IMR-90 (cell line): Measurements from ENCODE around the gene IL17F. TPM values are rescaled to one million over a fixed set of nuclear protein-coding genes. Genes with fewer than 3 reads are reported as not detected.

Experiments used
- ATAC-seq: fragments of 200-7000 bp; cut with Tn5 transposase; 2 replicates; pipeline ENCODE4 v1.9.1; 2020; ENCODE audit warnings: low read depth, mild to moderate bottlenecking, moderate library complexity
- BruUV-seq: library from RNA; stranded (reverse); fragments of 400-500 nt; replicated peaks from 2 replicates; lab custom pipeline; 2021; lab: Mats Ljungman, UMichigan
- CTCF ChIA-PET: fragments of 300-600 bp; formaldehyde crosslinking; extraction: SDS; loops from one replicate; lab custom pipeline; 2021; ENCODE audit warnings: antibody characterized with exemption; lab: Yijun Ruan, JAX
- POLR2A ChIA-PET: fragments of 300-600 bp; sonication (Branson Sonifier 250); formaldehyde crosslinking; loops from one replicate; lab custom pipeline; 2022; ENCODE audit warnings: antibody characterized with exemption; ENCODE audit not compliant: unreplicated experiment; lab: Charles Lee
- DNase-seq: peaks from one replicate; pipeline ENCODE4 v3.0.0; 2013
- H2AFZ ChIP-seq: replicated peaks from 2 replicates; pipeline ENCODE3; 2013; ENCODE audit warnings: low read length, mild to moderate bottlenecking; ENCODE audit not compliant: poor library complexity
- H2AK5ac ChIP-seq: 2 replicates; pipeline ENCODE4 v1.6.1; 2013; ENCODE audit warnings: low read depth, low read length, inconsistent platforms
- H2AK9ac ChIP-seq: replicated peaks from 2 replicates; pipeline ENCODE3; 2013; ENCODE audit warnings: mild to moderate bottlenecking, low read depth, low read length, moderate library complexity; ENCODE audit not compliant: poor library complexity
- H2BK120ac ChIP-seq: 2 replicates; pipeline ENCODE4 v1.6.1; 2013; ENCODE audit warnings: low read depth, low read length, inconsistent platforms
- H2BK15ac ChIP-seq: 3 replicates; pipeline ENCODE4 v1.6.1; 2013; ENCODE audit warnings: low read depth, low read length, inconsistent platforms
- H2BK20ac ChIP-seq: 2 replicates; pipeline ENCODE4 v1.6.1; 2013; ENCODE audit warnings: low read depth, mild to moderate bottlenecking, inconsistent platforms, low read length, moderate library complexity
- H2BK5ac ChIP-seq: 2 replicates; pipeline ENCODE4 v1.6.1; 2013; ENCODE audit warnings: mild to moderate bottlenecking, low read depth, low read length, inconsistent platforms; ENCODE audit not compliant: poor library complexity, severe bottlenecking
- H3K14ac ChIP-seq: replicated peaks from 2 replicates; pipeline ENCODE4 v1.6.1; 2013; ENCODE audit warnings: low read depth, low read length, inconsistent platforms
- H3K18ac ChIP-seq: 2 replicates; pipeline ENCODE4 v1.6.1; 2013; ENCODE audit warnings: low read depth, low read length, control low read depth
- H3K23ac ChIP-seq: 2 replicates; pipeline ENCODE4 v1.6.1; 2013; ENCODE audit warnings: low read depth, low read length, inconsistent platforms
- H3K27ac ChIP-seq: 2 replicates; pipeline ENCODE4 v1.5.1; 2013; ENCODE audit warnings: mild to moderate bottlenecking, control low read depth, low read length; ENCODE audit not compliant: insufficient read depth
- H3K27me3 ChIP-seq: 2 replicates; pipeline ENCODE4 v1.6.1; 2013; ENCODE audit warnings: low read length; ENCODE audit not compliant: control insufficient read depth, insufficient read depth
- H3K36me3 ChIP-seq: 2 replicates; pipeline ENCODE4 v1.6.1; 2013; ENCODE audit warnings: low read length, mixed read lengths; ENCODE audit not compliant: control insufficient read depth, insufficient read depth
- H3K4ac ChIP-seq: 2 replicates; pipeline ENCODE4 v1.6.1; 2013; ENCODE audit warnings: low read depth, low read length, inconsistent platforms
- H3K4me1 ChIP-seq: 2 replicates; pipeline ENCODE4 v1.6.1; 2013; ENCODE audit warnings: low read length, mixed read lengths; ENCODE audit not compliant: control insufficient read depth, insufficient read depth
- H3K4me2 ChIP-seq: 2 replicates; pipeline ENCODE4 v1.6.1; 2013; ENCODE audit warnings: low read depth, mild to moderate bottlenecking, control low read depth, low read length, moderate library complexity
- H3K4me3 ChIP-seq: 2 replicates; pipeline ENCODE4 v1.5.1; 2013; ENCODE audit warnings: low read depth, mild to moderate bottlenecking, control low read depth, low read length, moderate library complexity; ENCODE audit not compliant: insufficient read depth
- H3K56ac ChIP-seq: 2 replicates; pipeline ENCODE4 v1.6.1; 2013; ENCODE audit warnings: low read length, inconsistent platforms; ENCODE audit not compliant: insufficient read depth; ENCODE audit errors: extremely low read depth
- H3K79me1 ChIP-seq, 2 experiments: 2 replicates each; pipeline ENCODE4 v1.6.1; 2013; ENCODE audit warnings: low read length in 2 of 2, inconsistent platforms in 1 of 2, low read depth in 1 of 2
- H3K9ac ChIP-seq: 2 replicates; pipeline ENCODE4 v1.6.1; 2013; ENCODE audit warnings: low read depth, low read length, control low read depth
- H3K9me1 ChIP-seq: 2 replicates; pipeline ENCODE4 v1.6.1; 2013; ENCODE audit warnings: low read length, inconsistent platforms; ENCODE audit not compliant: insufficient read depth
- H3K9me3 ChIP-seq: 2 replicates; pipeline ENCODE4 v1.6.1; 2013; ENCODE audit warnings: low read length; ENCODE audit not compliant: control insufficient read depth, insufficient read depth
- H4K20me1 ChIP-seq: 2 replicates; pipeline ENCODE4 v1.6.1; 2013; ENCODE audit warnings: low read length, inconsistent platforms; ENCODE audit not compliant: insufficient read depth
- H4K5ac ChIP-seq: 2 replicates; pipeline ENCODE4 v1.6.1; 2013; ENCODE audit warnings: mild to moderate bottlenecking, low read depth, low read length, control low read depth
- H4K8ac ChIP-seq, 2 experiments: 2 replicates each; pipeline ENCODE4 v1.6.1; 2013; ENCODE audit warnings: low read depth in 2 of 2, low read length in 2 of 2, control low read depth in 1 of 2, inconsistent platforms in 1 of 2
- H4K91ac ChIP-seq: 2 replicates; pipeline ENCODE4 v1.6.1; 2013; ENCODE audit warnings: low read depth, low read length, inconsistent platforms; ENCODE audit not compliant: insufficient read depth
- CEBPB ChIP-seq: IDR thresholded peaks from 2 replicates; pipeline ENCODE4 v1.6.1; 2012; ENCODE audit warnings: low read depth, low read length, improper control_type of control experiment
- MAZ ChIP-seq: IDR thresholded peaks from 2 replicates; pipeline ENCODE4 v1.6.1; 2012; ENCODE audit warnings: low read depth, mild to moderate bottlenecking, low read length, improper control_type of control experiment, moderate library complexity, borderline replicate concordance
- POLR2A ChIP-seq: IDR thresholded peaks from 2 replicates; pipeline ENCODE4 v1.6.1; 2012; ENCODE audit warnings: mild to moderate bottlenecking, low read depth, low read length
- WGBS, 2 experiments: methylation state at CpG; one replicate each; pipeline versions ENCODE4 v1.1.5 to v1.1.7; 2013; ENCODE audit warnings: missing lambda C conversion rate in 2 of 2; ENCODE audit not compliant: insufficient read length in 1 of 2; ENCODE audit errors: extremely low coverage in 2 of 2; 5-methylcytosine and 5-hydroxymethylcytosine counted together
- dilution Hi-C: fragments of 300-500 bp; cut with HindIII; formaldehyde crosslinking; loops from one replicate; pipeline ENCODE4 v1.14.3; 2018; ENCODE audit warnings: low sequenced_read_pairs; ENCODE audit not compliant: unreplicated experiment
- in situ Hi-C: fragments of 300-500 bp; cut with MboI; formaldehyde crosslinking; loops from 3 replicates; pipeline ENCODE4 v1.14.3; 2019; ENCODE audit warnings: low sequenced_read_pairs, inconsistent platforms, mixed read lengths
- intact Hi-C: fragments of 100-400 bp; cut with micrococcal nuclease; formaldehyde crosslinking; loops from 2 replicates; pipeline ENCODE4 v1.10.0; 2022
- polyA plus RNA-seq, 3 experiments: library from polyadenylated mRNA; depleted of rRNA; stranded (reverse); fragments of >200 nt; gene quantifications; 2 replicates each; pipeline ENCODE4 v1.2.3, GENCODE V29; 2012; ENCODE audit warnings: low replicate concordance in 1 of 3
- total RNA-seq: library from RNA; depleted of rRNA; stranded (reverse); fragments of >200 nt; gene quantifications from 2 replicates; pipeline ENCODE4 v1.2.3, GENCODE V29; 2012

Gene IL17F
- total and polyA plus RNA-seq, 2 of the 4 experiments (the other 2 are of a cell fraction) = not detected

- ChIA-PET POLR2A (no interaction called here), CTCF (no interaction called here)
- intact Hi-C loops (no loop called here), dilution Hi-C loops (no loop called here), in situ Hi-C loops (no loop called here)
- Histone ChIP-seq H3K27ac (no peak overlapping the region), H3K36me3 (no peaks in the 10 kb centered on the region), H3K79me1 (no peaks in the 10 kb centered on the region), H3K23ac (no peak overlapping the region), H3K4ac (no peak overlapping the region), H3K56ac (no peak overlapping the region), H2AK9ac (no peak overlapping the region), H3K4me1 (no peaks in the 10 kb centered on the region), H2AFZ (no peak overlapping the region), H2BK15ac (no peak overlapping the region), H4K8ac (no peak overlapping the region), H3K18ac (no peak overlapping the region), H2BK5ac (no peak overlapping the region), H4K5ac (no peak overlapping the region), H2BK20ac (no peak overlapping the region), H3K27me3 (no peaks in the 10 kb centered on the region; the same call in 1 of the 2 replicates), H3K9me3 (no peaks in the 10 kb centered on the region), H2BK120ac (no peak overlapping the region), H4K91ac (no peak overlapping the region), H2AK5ac (no peak overlapping the region), H3K9me1 (no peaks in the 10 kb centered on the region), H3K9ac (no peak overlapping the region), H4K20me1 (no peaks in the 10 kb centered on the region), H3K14ac (no peak overlapping the region), H3K4me3 (no peak overlapping the region), H3K4me2 (no peak overlapping the region)
- DNase-seq (no peak), ATAC-seq (no peak)
- TF ChIP-seq MAZ (no peak), CEBPB (no peak), POLR2A (no peak)
- no CpG with 5 or more reads among the region's 2 CpGs for WGBS, 2 experiments
- no TSS peak for BruUV-seq
Measured at GRCh38 chr6:52213127-52213526, 31.2 kb downstream of the IL17F start.
